ENCODE data around the gene ALPK3. TPM values are rescaled to one million over a fixed set of nuclear protein-coding genes. Genes with fewer than 3 reads are reported as not detected.

Gene ALPK3
- total and polyA plus RNA-seq, 10 of the 15 experiments (the other 5 are each of a cell fraction or from before 2014, with no cell fraction given), result under 0.01 to 0.05 (median 0.02) TPM; not detected in 6

- TF ChIP-seq RCOR1 (conservative IDR thresholded peaks at IDR 0.05; ENCODE audit: low read depth, low read length), result no peak
- no peak for TF ChIP-seq CBX5 (IDR thresholded peaks at IDR 0.05; ENCODE audit: low read depth)
Observed at GRCh38 chr15:84780492-84780891, 36.7 kb upstream of the ALPK3 start (continued).

GRCh38 chr15:84781495-84781894, 35.7 kb upstream of the ALPK3 start:
- ChIA-PET POLR2A (no interaction called here), RAD21 (ENCODE audit: unreplicated experiment) (no interaction called here), CTCF (interaction anchor here (0.7 kb wide), 1 partner anchor 194 kb away, joined by 3 read pairs; no protein-coding TSS in a partner anchor), SMC1A (ENCODE audit: uncharacterized antibody, unreplicated experiment) (no interaction called here)
- no peak overlapping the region for H3K27ac ChIP-seq (ENCODE audit: control insufficient read depth, insufficient read depth)
- H3K4me2 ChIP-seq (ENCODE audit: control insufficient read depth, insufficient read depth), result no peak overlapping the region
- H3K9me3 ChIP-seq (replicated peaks; ENCODE audit: control insufficient read depth, insufficient read depth, low read length), result no peaks in the 10 kb centered on the region
- H3K27me3 ChIP-seq (replicated peaks in 1 of 2; ENCODE audit: control insufficient read depth in 2 of 2, insufficient read depth in 2 of 2, low read length in 1 of 2), result no peaks in the 10 kb centered on the region
- TF ChIP-seq ZNF24 (IDR thresholded peaks at IDR 0.05) (no peak), PAX5 (IDR thresholded peaks at IDR 0.05; ENCODE audit: borderline replicate concordance, low read depth, low read length) (no peak), RAD51 (IDR thresholded peaks at IDR 0.05) (no peak), MTA3 (IDR thresholded peaks at IDR 0.05; ENCODE audit: borderline replicate concordance, low read length) (no peak)
- in situ Hi-C loops (cut with MboI), result no loop called here
- H3K36me3 ChIP-seq (ENCODE audit: control insufficient read depth in 2 of 2, insufficient read depth in 2 of 2, low read length in 1 of 2), result peaks cover 44 to 45% of the 10 kb centered on the region in 2 experiments
- peaks cover 5% of the 10 kb centered on the region; the same call in 1 of the 2 replicates for H3K4me1 ChIP-seq (ENCODE audit: control insufficient read depth, insufficient read depth, low read length)
- peaks cover 3% of the 10 kb centered on the region; the same call in 1 of the 2 replicates for H4K20me1 ChIP-seq (ENCODE audit: control insufficient read depth, insufficient read depth)
- peaks cover 7% of the 10 kb centered on the region for H3K79me2 ChIP-seq (ENCODE audit: control insufficient read depth, insufficient read depth, low read length)
- intact Hi-C loops (cut with micrococcal nuclease; ENCODE audit: unreplicated experiment), result no loop called here
- no peak for DNase-seq (ENCODE audit: low read depth, low spot score)
- WGBS (ENCODE audit: insufficient coverage, insufficient replicate concordance, low lambda C conversion rate, missing lambda C conversion rate), result 100% methylated on average over 1 of the region's 1 CpG
- ATAC-seq, result no peak
- BruUV-seq (replicated peaks), result no TSS peak
- H3K4me3 ChIP-seq, result no peak overlapping the region
- FAIRE-seq, result no peak
- H2AFZ ChIP-seq (ENCODE audit: control insufficient read depth, low read depth, low read length), result no peak overlapping the region
- H3K9ac ChIP-seq (ENCODE audit: control insufficient read depth, insufficient read depth, low read length), result no peak overlapping the region

GRCh38 chr15:84782346-84782745, 34.8 kb upstream of the ALPK3 start:
- peaks cover 5% of the 10 kb centered on the region; the same call in 1 of the 2 replicates for H3K4me1 ChIP-seq (ENCODE audit: control insufficient read depth, insufficient read depth, low read length)
- intact Hi-C loops (cut with micrococcal nuclease; ENCODE audit: unreplicated experiment), result no loop called here
- no peaks in the 10 kb centered on the region for H3K27me3 ChIP-seq (replicated peaks in 1 of 2; ENCODE audit: control insufficient read depth in 2 of 2, insufficient read depth in 2 of 2, low read length in 1 of 2)
- POLR2A ChIA-PET, result no interaction called here
- no TSS peak for BruUV-seq (replicated peaks)
- ATAC-seq (peak; percentile 38; the same call in 2 of the 3 replicates), FAIRE-seq (no peak), DNase-seq (ENCODE audit: low read depth, low spot score) (no peak)
- peaks cover 12% of the 10 kb centered on the region for H3K79me2 ChIP-seq (ENCODE audit: control insufficient read depth, insufficient read depth, low read length)
- no peak overlapping the region for H3K27ac ChIP-seq (ENCODE audit: control insufficient read depth, insufficient read depth)
- H3K4me2 ChIP-seq (ENCODE audit: control insufficient read depth, insufficient read depth), result no peak overlapping the region
- no peak overlapping the region for H3K4me3 ChIP-seq
- no peaks in the 10 kb centered on the region for H3K9me3 ChIP-seq (replicated peaks; ENCODE audit: control insufficient read depth, insufficient read depth, low read length)
- in situ Hi-C loops (cut with MboI), result no loop called here
- H3K36me3 ChIP-seq (ENCODE audit: control insufficient read depth in 2 of 2, insufficient read depth in 2 of 2, low read length in 1 of 2), result peaks cover 44 to 45% of the 10 kb centered on the region in 2 experiments
- SMC1A ChIA-PET (ENCODE audit: uncharacterized antibody, unreplicated experiment), result no interaction called here
- CTCF ChIA-PET, result no interaction called here
- RAD21 ChIA-PET (ENCODE audit: unreplicated experiment), result no interaction called here
- no peak overlapping the region for H3K9ac ChIP-seq (ENCODE audit: control insufficient read depth, insufficient read depth, low read length)
- no peak overlapping the region for H2AFZ ChIP-seq (ENCODE audit: control insufficient read depth, low read depth, low read length)
- peaks cover 3% of the 10 kb centered on the region; the same call in 1 of the 2 replicates for H4K20me1 ChIP-seq (ENCODE audit: control insufficient read depth, insufficient read depth)
- TF ChIP-seq NFIC (IDR thresholded peaks at IDR 0.05; ENCODE audit: low read depth, low read length) (no peak), RCOR1 (conservative IDR thresholded peaks at IDR 0.05; ENCODE audit: low read depth, low read length) (no peak), SUZ12 (IDR thresholded peaks at IDR 0.05; ENCODE audit: unreplicated experiment) (no peak), IRF4 (IDR thresholded peaks at IDR 0.05; ENCODE audit: low read depth, low read length) (no peak), RELB (IDR thresholded peaks at IDR 0.05; ENCODE audit: low read depth) (no peak), MXI1 (IDR thresholded peaks at IDR 0.05; ENCODE audit: low read depth, low read length) (no peak), KDM1A (IDR thresholded peaks at IDR 0.05; ENCODE audit: borderline replicate concordance) (no peak), JUNB (IDR thresholded peaks at IDR 0.05) (no peak), E2F8 (IDR thresholded peaks at IDR 0.05; ENCODE audit: low read depth, partially characterized antibody) (no peak)

All from GM12878 (cell line).